ENCODE measurements around the gene NLRP1.

Gene NLRP1

DNA sequence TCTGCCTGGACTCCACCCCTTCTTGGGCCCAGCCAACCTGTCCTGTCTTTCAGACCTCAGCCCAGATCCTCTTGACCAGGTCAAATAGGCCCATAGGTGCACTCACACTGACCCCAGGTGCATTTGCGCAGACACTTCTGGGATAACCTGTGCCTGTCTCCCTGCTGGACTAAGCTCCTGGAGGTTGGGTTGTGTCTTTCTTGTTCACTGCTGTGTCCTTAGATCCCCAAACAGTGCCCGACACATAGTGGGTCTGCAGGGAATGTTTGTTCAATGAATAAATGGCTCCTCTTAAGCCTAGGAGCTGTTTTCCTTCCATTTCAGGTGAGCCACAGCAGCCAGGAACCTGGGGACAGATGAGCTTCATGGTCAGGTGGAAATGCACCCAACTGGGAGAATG, 48.9 kb downstream of the NLRP1 start:
- no peak for DNase-seq (ENCODE audit: low read depth)
- no peak overlapping the region for H3K4me3 ChIP-seq (ENCODE audit: low read depth, low read length)
- TF ChIP-seq, protein P1, sequence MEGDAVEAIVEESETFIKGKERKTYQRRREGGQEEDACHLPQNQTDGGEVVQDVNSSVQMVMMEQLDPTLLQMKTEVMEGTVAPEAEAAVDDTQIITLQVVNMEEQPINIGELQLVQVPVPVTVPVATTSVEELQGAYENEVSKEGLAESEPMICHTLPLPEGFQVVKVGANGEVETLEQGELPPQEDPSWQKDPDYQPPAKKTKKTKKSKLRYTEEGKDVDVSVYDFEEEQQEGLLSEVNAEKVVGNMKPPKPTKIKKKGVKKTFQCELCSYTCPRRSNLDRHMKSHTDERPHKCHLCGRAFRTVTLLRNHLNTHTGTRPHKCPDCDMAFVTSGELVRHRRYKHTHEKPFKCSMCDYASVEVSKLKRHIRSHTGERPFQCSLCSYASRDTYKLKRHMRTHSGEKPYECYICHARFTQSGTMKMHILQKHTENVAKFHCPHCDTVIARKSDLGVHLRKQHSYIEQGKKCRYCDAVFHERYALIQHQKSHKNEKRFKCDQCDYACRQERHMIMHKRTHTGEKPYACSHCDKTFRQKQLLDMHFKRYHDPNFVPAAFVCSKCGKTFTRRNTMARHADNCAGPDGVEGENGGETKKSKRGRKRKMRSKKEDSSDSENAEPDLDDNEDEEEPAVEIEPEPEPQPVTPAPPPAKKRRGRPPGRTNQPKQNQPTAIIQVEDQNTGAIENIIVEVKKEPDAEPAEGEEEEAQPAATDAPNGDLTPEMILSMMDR (IDR thresholded peaks at IDR 0.05; ENCODE audit: control insufficient read depth, extremely low read depth, insufficient read depth), result no peak

DNA sequence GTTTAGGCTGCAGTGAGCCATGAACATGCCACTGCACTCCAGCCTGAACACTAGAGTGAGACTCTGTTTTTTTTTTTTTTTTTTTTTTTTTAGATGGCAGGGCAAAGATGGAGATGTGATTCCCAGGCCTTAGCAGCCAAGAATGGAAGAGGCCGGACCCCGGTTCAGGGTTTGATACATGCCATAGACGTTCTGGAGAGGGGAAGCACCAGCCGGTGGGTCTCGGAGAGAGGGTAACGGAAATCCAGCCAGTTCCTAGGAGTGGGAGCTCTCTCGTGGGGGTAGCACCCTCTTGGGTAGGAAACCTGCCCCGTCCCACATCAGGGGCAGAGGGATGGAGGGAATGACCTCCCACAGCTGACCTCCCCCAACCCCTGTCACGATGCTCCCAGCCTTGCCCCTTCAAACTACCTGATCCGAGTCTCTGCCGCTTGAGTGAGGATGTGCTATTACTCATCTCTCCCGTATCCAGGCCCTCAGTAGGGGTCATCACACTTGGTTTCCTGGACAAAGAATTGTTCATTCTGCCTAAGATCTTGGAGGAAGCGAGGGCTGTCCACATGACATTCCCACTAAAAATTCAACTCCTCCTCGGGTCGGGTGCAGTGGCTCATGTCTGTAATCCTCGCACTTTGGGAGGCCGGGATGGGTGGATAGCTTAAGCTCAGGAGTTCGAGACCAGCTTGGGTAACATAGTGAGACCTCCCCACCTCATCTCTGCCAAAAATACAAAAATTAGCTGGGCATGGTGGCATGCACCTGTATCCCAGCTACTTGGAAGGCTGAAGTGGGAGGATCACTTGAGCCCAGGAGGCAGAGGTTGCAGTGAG, 50.6 kb downstream of the NLRP1 start:
- H3K4me3 ChIP-seq (ENCODE audit: low read depth, low read length), result no peak overlapping the region
- DNase-seq (ENCODE audit: low read depth), result no peak
- TF ChIP-seq, protein P1 (IDR thresholded peaks at IDR 0.05; ENCODE audit: control insufficient read depth, extremely low read depth, insufficient read depth), result no peak

DNA sequence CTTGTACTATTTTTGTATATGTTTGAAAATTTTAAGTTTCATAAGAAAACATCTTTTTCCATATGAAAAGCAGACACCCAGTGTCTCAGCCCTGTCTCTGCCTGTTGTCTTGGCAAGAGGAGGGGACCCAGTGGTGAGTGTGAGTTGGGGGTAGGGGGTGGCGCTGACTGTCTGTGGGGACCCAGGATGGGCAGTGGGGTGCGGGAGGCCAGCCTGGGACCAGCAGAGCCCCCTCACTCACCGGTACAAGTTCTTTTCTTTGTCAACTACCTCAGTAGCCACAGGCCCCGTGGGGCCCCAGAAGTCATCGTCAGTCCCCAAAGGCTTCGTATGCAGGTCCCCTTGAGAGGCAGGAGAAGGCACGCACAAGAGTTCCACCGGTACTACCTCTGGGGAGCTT, 51.7 kb downstream of the NLRP1 start:
- DNase-seq (ENCODE audit: low read depth), result no peak
- TF ChIP-seq, protein P1 (IDR thresholded peaks at IDR 0.05; ENCODE audit: control insufficient read depth, extremely low read depth, insufficient read depth), result no peak
- H3K4me3 ChIP-seq (ENCODE audit: low read depth, low read length), result no peak overlapping the region

DNA sequence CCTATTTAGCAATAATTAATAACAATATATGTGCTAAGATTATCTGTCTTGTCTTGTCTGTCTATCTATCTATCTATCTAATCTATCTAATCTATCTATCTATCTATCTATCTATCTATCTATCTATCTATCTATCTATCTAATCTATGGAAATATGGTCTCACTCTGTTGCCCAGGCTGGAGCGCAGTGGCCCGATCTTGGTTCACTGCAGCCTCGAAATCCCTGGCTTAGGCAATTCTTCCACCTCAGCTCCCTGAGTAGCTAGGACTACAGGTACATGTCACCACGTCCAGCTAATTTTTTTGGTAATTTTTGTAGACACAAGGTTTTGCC, 53.3 kb downstream of the NLRP1 start:
- no peak for DNase-seq (ENCODE audit: low read depth)

DNA sequence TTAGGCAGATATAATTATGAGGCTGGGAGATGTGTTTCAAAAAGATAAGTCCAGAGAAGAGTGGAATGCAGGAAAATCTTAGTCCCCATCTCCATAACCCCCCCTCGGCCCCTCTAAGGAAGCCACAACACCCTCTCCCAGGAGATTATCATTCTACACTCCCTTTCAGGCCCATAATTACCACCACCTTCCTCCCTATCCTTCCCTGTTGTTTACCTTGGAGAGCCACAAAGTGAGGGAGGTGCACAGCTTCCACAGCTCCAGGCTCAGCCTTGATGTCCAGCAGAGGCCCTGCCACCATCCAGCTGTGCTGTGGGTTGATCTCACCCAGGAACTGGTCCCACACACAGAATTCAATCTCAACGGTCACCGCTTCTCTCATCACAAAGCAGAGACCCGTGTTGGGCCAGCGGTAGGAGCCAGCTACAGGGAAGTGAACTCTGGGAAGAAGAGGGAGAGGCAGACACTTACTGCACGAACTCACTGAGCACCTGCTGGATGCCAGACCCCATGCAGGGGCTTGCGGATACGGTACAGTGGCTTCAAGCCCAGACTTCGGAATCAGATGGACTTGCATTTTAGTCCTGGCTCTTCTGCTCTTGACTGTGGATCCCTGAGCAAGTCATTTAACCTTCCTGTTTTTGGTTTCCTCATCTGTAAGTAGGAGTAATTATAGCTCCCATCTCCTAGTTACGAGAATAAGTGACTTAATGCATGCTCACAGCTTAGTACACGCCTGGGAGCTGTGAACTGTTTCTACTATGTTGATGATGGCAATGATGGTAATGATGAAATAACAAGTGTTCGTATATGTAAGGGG, 53.8 kb downstream of the NLRP1 start:
- no peak for DNase-seq (ENCODE audit: low read depth)
- H3K4me3 ChIP-seq (ENCODE audit: low read depth, low read length), result no peak overlapping the region
- TF ChIP-seq, protein P1 (IDR thresholded peaks at IDR 0.05; ENCODE audit: control insufficient read depth, extremely low read depth, insufficient read depth), result no peak

More for the DNA sequence above, 53.3 kb downstream of the NLRP1 start:
- TF ChIP-seq, protein P1 (IDR thresholded peaks at IDR 0.05; ENCODE audit: control insufficient read depth, extremely low read depth, insufficient read depth), result no peak
- H3K4me3 ChIP-seq (ENCODE audit: low read depth, low read length), result no peak overlapping the region

DNA sequence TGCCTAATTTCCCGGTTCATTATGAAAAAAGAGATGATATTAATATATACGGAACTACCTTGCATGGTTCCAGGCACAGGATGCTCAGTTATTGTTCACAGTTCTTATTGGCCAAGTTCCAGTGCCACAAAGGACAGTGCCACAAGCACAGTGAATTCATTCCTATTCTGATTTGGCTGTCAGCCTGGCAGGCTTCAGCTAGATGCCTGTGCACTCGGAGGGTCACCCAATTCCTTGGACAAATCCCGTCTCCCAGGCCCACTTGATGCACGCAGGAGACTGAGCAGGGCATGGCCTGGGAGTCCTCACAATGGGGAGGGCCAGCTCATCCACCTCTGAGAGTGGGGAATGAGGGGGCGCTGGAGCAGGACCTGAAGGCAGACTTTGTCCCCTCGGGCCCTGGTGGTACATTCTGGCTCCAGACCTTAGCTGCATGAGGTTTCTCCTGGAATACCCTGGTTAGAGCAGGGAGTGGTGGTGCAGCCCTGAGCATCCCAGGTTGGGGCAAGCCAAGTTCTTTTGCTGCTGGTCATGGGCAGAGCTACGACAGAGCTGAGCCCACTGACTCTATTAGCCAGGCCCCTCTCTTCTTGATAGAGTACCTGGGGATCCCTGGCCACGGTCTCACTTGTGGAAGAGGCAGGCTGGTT, 56.6 kb downstream of the NLRP1 start:
- no peak overlapping the region for H3K4me3 ChIP-seq (ENCODE audit: low read depth, low read length)
- TF ChIP-seq, protein P1 (IDR thresholded peaks at IDR 0.05; ENCODE audit: control insufficient read depth, extremely low read depth, insufficient read depth), result no peak
- DNase-seq (ENCODE audit: low read depth), result no peak
